Kidney (tissue), 14 donors: ENCODE measurements around the gene MRRF. TPM values are rescaled to one million over a fixed set of nuclear protein-coding genes. Genes with fewer than 3 reads are reported as not detected.

Experiments
- DNase-seq, 5 donors: peaks; one replicate each; pipeline ENCODE4 v3.0.0-alpha.2; 2013 to 2020
- FAIRE-seq: peaks from 2 replicates; lab custom pipeline; 2012; peaks lifted over from hg19 to GRCh38; lab: Jason Lieb, UNC
- H3K27ac ChIP-seq, 2 donors: one replicate each; pipeline ENCODE4 v1.7.0; 2013; ENCODE audit warnings: low read depth in 2 of 2, low read length in 2 of 2, inconsistent platforms in 1 of 2
- H3K27me3 ChIP-seq: one replicate; pipeline ENCODE4 v1.7.1; 2013; ENCODE audit warnings: low read length, inconsistent platforms; ENCODE audit not compliant: control insufficient read depth, insufficient read depth
- H3K36me3 ChIP-seq, 3 donors: one replicate each; pipeline versions ENCODE4 v1.7.0 to v1.7.1; 2013; ENCODE audit warnings: low read length in 3 of 3, control low read depth in 1 of 3, inconsistent platforms in 1 of 3; ENCODE audit not compliant: insufficient read depth in 3 of 3, control insufficient read depth in 2 of 3
- H3K4me1 ChIP-seq, 3 donors: one replicate each; pipeline versions ENCODE4 v1.7.0 to v1.7.1; 2013; ENCODE audit warnings: low read length in 3 of 3, inconsistent platforms in 1 of 3, low read depth in 1 of 3; ENCODE audit not compliant: control insufficient read depth in 2 of 3, insufficient read depth in 2 of 3
- H3K4me3 ChIP-seq, 3 donors: one replicate each; pipeline versions ENCODE4 v1.7.0 to v1.8.1; 2013; ENCODE audit warnings: low read length in 3 of 3, control low read depth in 1 of 3, inconsistent platforms in 1 of 3
- H3K9ac ChIP-seq, 3 donors: one replicate each; pipeline versions ENCODE4 v1.7.0 to v1.7.1; 2013; ENCODE audit warnings: low read length in 3 of 3, control low read depth in 1 of 3, inconsistent platforms in 1 of 3
- H3K9me3 ChIP-seq, 3 donors: one replicate each; pipeline versions ENCODE4 v1.7.0 to v1.7.1; 2013; ENCODE audit warnings: low read length in 3 of 3, control low read depth in 1 of 3, inconsistent platforms in 1 of 3; ENCODE audit not compliant: control insufficient read depth in 2 of 3, insufficient read depth in 1 of 3
- intact Hi-C: fragments of 100-400 bp; cut with DNase I; formaldehyde crosslinking; loops from one replicate; pipeline ENCODE4 v1.11.1; 2022
- polyA plus RNA-seq: library from polyadenylated mRNA; stranded (reverse); fragments of 350-450 nt; fragmentation: Illumina TruSeq; extraction: RNeasy Lipid Tissue Mini Kit (QIAGEN cat#74804); gene quantifications from one replicate; pipeline ENCODE4 v1.2.3, GENCODE V29; 2014; ENCODE audit warnings: low read depth, low replicate concordance; ENCODE audit not compliant: insufficient read depth
- total RNA-seq: library from RNA; stranded (reverse); fragmentation: NEBNext Ultra II Directional; extraction: Animal tissue kit (Norgen Biotek cat#: 25700); gene quantifications from one replicate; pipeline ENCODE4 v1.2.1, GENCODE V29; 2021
- TF ChIP-seq, protein P1 (sequence below): IDR thresholded peaks from 3 replicates; pipeline ENCODE4 v1.5.1; 2012; ENCODE audit warnings: mild to moderate bottlenecking, moderate library complexity, borderline replicate concordance; ENCODE audit not compliant: insufficient read depth; ENCODE audit errors: extremely low read depth
- donor health status: control.
- donor health status: control.
- donor health status: control.
- donor health status: control.
- donor health status: control.
- donor health status: DM: yes; HTN: yes; CAD: no.
- donor health status: Normal renal cell carcinoma (clear cell type).

The MRRF gene
- total and polyA plus RNA-seq, 2 donors from 2014 or later = 38.8 to 44.9 TPM

DNA sequence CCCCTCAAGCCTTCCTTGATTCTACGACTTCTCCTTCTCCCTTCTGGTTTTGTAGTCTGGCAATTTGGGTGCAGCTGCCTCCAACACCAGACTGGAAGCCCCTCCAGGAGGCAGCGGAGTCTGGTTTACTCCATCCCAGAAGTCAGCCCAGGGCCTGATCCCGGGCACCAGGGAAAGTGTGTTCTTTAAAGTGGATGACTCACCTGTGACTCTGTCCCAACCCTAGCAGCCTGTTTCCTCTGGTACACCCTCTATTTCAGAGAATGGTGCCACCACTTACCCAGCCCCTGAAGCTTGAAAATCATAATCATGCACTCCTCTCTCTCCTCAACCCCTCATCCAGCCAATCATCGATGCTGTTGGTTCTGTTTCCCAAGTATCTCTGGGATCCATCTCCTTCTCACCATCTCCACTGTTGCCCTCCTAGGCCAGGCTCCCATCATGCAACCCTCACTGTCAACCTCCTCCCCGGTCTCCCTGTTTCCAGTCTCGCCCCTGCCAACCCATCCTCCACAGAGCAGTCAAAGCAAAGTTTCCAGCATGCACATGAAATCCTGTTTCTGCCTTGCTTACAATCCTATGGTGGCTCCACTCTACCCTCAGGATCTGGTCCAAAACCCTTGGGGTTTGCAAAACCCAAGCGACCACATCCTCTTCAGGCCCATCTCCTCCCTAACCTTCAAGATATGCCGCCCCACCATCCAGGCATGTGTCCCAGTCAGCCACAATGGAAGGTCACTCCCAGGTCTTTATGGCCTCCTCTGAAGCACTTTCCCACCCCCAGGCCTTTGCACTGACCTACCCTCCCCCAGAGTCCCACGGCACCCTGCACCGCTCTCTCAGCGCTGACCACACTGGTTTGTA, 46.4 kb upstream of the MRRF start:
- DNase-seq (no peak), FAIRE-seq (no peak)
- H3K9ac ChIP-seq = no peak overlapping the region
- TF ChIP-seq, protein P1, sequence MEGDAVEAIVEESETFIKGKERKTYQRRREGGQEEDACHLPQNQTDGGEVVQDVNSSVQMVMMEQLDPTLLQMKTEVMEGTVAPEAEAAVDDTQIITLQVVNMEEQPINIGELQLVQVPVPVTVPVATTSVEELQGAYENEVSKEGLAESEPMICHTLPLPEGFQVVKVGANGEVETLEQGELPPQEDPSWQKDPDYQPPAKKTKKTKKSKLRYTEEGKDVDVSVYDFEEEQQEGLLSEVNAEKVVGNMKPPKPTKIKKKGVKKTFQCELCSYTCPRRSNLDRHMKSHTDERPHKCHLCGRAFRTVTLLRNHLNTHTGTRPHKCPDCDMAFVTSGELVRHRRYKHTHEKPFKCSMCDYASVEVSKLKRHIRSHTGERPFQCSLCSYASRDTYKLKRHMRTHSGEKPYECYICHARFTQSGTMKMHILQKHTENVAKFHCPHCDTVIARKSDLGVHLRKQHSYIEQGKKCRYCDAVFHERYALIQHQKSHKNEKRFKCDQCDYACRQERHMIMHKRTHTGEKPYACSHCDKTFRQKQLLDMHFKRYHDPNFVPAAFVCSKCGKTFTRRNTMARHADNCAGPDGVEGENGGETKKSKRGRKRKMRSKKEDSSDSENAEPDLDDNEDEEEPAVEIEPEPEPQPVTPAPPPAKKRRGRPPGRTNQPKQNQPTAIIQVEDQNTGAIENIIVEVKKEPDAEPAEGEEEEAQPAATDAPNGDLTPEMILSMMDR = no peak
- intact Hi-C loops = no loop called here
- H3K36me3 ChIP-seq = no peaks in the 10 kb centered on the region
- H3K4me1 ChIP-seq = peaks cover 0 to 19% (median 3%) of the 10 kb centered on the region in 3 donors
- peaks cover 82% of the 10 kb centered on the region for H3K27me3 ChIP-seq
- no peak overlapping the region for H3K4me3 ChIP-seq
- H3K27ac ChIP-seq = no peak overlapping the region
- H3K9me3 ChIP-seq = no peaks in the 10 kb centered on the region

DNA sequence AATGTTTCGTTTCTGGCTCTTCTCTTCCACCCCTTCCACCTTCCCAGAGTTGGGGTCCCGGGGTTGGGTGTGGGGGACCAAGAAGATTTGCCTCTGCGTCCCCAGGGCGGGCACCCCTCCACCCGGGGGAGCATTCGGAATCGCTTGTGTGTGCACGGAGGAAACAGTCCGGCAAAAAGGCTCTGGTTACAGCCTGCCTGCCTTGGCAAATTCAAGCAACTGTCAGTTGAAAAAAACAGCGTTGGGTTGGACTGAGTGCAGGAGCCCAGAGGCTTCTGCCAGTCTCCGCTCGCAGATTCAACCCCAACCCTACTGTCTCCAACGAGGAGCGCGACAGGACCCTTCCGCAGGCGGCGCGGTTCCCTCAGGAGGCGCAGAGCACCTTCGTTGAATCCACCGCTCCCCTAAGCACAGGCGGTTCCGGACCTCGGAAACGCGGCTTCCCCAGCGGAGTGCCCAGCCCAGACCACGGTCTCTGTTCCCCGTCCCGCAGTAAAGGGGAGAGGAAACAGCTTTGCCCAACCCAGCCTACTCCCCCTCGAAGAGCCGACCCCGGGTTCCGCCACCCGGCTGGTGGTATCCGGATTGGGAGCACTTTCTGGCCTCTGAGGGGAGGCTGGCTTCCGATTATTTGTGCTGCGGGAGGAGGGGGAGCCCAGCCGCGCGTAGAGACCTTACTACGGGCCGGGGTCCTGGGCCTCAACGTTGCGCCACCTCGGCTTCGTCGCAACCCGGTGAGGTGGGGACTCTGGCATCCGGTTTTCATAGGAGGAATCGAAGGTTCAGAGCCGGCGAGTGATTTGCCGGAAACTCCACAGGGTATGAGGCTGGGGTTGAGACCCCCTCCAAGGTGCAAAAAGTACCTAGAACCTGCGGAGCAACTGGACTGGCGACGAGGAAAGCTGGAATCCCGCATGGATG, 45.5 kb upstream of the MRRF start:
- H3K9me3 ChIP-seq = no peaks in the 10 kb centered on the region
- H3K27ac ChIP-seq = no peak overlapping the region
- peaks cover 0 to 19% (median 3%) of the 10 kb centered on the region in 3 donors for H3K4me1 ChIP-seq
- TF ChIP-seq, protein P1 = no peak
- FAIRE-seq (no peak), DNase-seq (peak; percentile 42 to 65 (median 58))
- H3K4me3 ChIP-seq = peak overlapping the region in 1 of 3 donors; percentile 6
- no peak overlapping the region for H3K9ac ChIP-seq
- H3K27me3 ChIP-seq = peaks cover 81% of the 10 kb centered on the region
- H3K36me3 ChIP-seq = no peaks in the 10 kb centered on the region
- intact Hi-C loops = no loop called here

DNA sequence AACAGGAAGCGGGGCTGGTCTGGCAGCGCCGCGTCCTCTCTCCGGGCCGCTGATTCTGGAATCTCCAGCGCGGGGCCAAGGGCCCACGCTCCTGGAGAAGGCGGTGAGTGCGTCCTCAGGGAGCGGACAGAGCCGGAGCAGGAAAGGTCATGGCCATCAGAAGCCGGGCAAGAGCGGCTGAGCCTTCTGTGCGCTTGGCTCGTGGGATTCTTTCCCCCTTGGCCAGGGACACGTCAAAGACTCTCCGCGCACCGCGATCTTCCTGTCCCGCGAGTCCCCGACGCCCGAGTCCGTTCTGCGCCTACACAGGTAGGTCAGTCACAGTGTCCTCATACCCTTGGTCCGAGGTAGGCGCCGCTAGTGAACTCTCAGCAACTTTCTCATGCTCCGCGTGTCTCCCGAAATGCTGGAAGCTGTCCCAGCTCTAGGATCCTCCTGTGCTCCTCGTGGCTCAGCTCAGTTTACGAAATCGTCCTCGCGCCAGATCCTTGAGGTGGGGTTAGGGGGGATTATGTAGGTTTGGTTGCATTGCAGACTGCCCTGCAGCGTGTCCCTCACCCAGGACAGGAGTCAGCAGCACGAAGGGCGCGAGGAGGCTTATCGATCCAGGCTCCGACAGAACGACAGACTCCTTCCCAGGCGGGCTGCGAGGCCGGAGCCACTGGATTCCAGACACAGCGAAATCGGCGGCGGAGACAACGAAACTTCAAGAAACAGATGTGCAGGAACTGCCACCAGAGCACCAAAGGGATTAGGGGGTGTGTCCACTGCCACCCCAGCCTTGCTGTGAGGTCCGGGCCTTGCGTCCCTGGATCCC, 44.6 kb upstream of the MRRF start:
- Histone ChIP-seq H3K27ac (no peak overlapping the region), H3K4me1 (peaks cover 0 to 17% (median 3%) of the 10 kb centered on the region in 3 donors), H3K9ac (no peak overlapping the region), H3K4me3 (peak overlapping the region in 1 of 3 donors; percentile 6), H3K9me3 (no peaks in the 10 kb centered on the region), H3K36me3 (no peaks in the 10 kb centered on the region), H3K27me3 (peaks cover 82% of the 10 kb centered on the region)
- FAIRE-seq = no peak
- intact Hi-C loops = no loop called here
- peak; percentile 58 to 76 (median 65) for DNase-seq
- TF ChIP-seq, protein P1 = no peak
